ENCODE results near the gene ASTN2.

Gene ASTN2

GRCh38 chr9:117374076-117374725 lies 40.7 kb downstream of the ASTN2 start:
- no peak for DNase-seq (ENCODE audit: low read depth)
- TF ChIP-seq, protein P1, sequence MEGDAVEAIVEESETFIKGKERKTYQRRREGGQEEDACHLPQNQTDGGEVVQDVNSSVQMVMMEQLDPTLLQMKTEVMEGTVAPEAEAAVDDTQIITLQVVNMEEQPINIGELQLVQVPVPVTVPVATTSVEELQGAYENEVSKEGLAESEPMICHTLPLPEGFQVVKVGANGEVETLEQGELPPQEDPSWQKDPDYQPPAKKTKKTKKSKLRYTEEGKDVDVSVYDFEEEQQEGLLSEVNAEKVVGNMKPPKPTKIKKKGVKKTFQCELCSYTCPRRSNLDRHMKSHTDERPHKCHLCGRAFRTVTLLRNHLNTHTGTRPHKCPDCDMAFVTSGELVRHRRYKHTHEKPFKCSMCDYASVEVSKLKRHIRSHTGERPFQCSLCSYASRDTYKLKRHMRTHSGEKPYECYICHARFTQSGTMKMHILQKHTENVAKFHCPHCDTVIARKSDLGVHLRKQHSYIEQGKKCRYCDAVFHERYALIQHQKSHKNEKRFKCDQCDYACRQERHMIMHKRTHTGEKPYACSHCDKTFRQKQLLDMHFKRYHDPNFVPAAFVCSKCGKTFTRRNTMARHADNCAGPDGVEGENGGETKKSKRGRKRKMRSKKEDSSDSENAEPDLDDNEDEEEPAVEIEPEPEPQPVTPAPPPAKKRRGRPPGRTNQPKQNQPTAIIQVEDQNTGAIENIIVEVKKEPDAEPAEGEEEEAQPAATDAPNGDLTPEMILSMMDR (IDR thresholded peaks at IDR 0.05; ENCODE audit: low read depth, low read length, missing control alignments) = no peak
- H3K4me3 ChIP-seq (ENCODE audit: low read depth, low read length) = no peak overlapping the region

DNA sequence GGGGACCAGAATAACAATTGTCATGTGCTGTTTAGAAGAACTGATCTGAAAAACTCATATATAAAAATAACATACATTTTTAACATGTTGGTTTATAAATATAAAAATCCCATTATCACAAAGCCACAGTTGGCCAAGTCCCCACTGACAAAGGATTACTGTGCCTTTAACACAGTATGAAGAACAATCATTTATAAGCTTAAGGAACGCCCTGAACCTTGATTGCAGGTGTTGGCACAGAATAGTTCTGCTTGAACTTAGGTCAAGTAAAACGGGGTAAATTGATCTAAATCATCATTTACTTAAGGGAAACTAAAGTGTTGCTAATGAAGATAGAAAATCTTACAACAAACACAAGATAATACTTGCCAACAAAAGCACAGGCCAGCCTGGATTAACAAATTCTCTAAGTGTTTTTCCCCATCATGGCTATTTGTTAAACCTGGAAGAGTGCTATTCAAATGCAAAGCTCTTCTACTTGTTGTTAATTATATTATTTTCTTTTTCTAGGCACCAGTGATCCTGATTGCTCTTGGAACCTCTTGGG lies 46.1 kb downstream of the ASTN2 start:
- H3K4me3 ChIP-seq (ENCODE audit: low read depth, low read length) = no peak overlapping the region
- TF ChIP-seq, protein P1 (IDR thresholded peaks at IDR 0.05; ENCODE audit: low read depth, low read length, missing control alignments) = no peak
- no peak for DNase-seq (ENCODE audit: low read depth)

- no peak overlapping the region for H3K4me3 ChIP-seq (ENCODE audit: low read depth, low read length)
- no peak for DNase-seq (ENCODE audit: low read depth)
- TF ChIP-seq, protein P1 (IDR thresholded peaks at IDR 0.05; ENCODE audit: low read depth, low read length, missing control alignments) = no peak
These were observed 49.4 kb downstream of the ASTN2 start for GRCh38 chr9:117365438-117365837.

DNA sequence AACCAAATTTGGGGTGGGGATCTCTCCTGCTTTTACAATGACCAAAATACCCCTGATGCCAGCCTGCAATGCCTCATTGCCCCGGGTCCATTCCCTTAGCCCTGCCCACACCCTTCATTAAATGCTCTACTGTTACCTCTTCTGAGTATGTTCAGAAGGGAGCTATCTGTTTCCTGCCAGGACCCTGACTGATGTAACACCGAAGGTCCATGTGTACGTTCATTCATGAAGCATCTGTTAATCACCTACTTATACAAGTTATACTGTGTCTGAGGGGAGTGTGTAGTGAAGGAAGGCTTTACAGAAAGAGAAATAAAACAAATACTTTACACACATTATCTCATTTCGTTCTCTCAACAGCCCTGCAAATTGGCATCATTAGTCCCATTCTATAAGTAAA lies 51.9 kb downstream of the ASTN2 start:
- no peak for DNase-seq (ENCODE audit: low read depth)
- TF ChIP-seq, protein P1 (IDR thresholded peaks at IDR 0.05; ENCODE audit: low read depth, low read length, missing control alignments) = no peak

GRCh38 chr9:117359910-117360309 lies 54.9 kb downstream of the ASTN2 start:
- DNase-seq (ENCODE audit: low read depth) = no peak
- TF ChIP-seq, protein P1 (IDR thresholded peaks at IDR 0.05; ENCODE audit: low read depth, low read length, missing control alignments) = no peak
- H3K4me3 ChIP-seq (ENCODE audit: low read depth, low read length) = no peak overlapping the region

More for the DNA sequence above, 51.9 kb downstream of the ASTN2 start:
- H3K4me3 ChIP-seq (ENCODE audit: low read depth, low read length) = no peak overlapping the region

- TF ChIP-seq, protein P1 (IDR thresholded peaks at IDR 0.05; ENCODE audit: low read depth, low read length, missing control alignments) = no peak
- no peak overlapping the region for H3K4me3 ChIP-seq (ENCODE audit: low read depth, low read length)
- no peak for DNase-seq (ENCODE audit: low read depth)
These were observed 59.3 kb downstream of the ASTN2 start for GRCh38 chr9:117355542-117355941.

GRCh38 chr9:117354997-117355396 lies 59.9 kb downstream of the ASTN2 start:
- TF ChIP-seq, protein P1 (IDR thresholded peaks at IDR 0.05; ENCODE audit: low read depth, low read length, missing control alignments) = no peak
- H3K4me3 ChIP-seq (ENCODE audit: low read depth, low read length) = no peak overlapping the region
- DNase-seq (ENCODE audit: low read depth) = no peak

Measured in GM12864 (cell line).